Measurements from ENCODE around the gene ARHGAP45. TPM values are rescaled to one million over a fixed set of nuclear protein-coding genes. Genes with fewer than 3 reads are reported as not detected.

Gene ARHGAP45
- total RNA-seq, 1 donor from 2014 or later: 0.67 TPM

GRCh38 chr19:1102407-1103131 lies 35.6 kb downstream of the ARHGAP45 start:
- Mint-ChIP-seq H3K27me3 (ENCODE audit: unreplicated experiment) (no peaks in the 10 kb centered on the region), H3K36me3 (ENCODE audit: unreplicated experiment) (peaks cover 3% of the 10 kb centered on the region), H3K4me3 (ENCODE audit: unreplicated experiment) (peak overlapping the region; percentile 66), H3K27ac (ENCODE audit: unreplicated experiment) (peak overlapping the region; percentile 98), H3K4me1 (ENCODE audit: unreplicated experiment) (peaks cover 60% of the 10 kb centered on the region), H3K9me3 (ENCODE audit: unreplicated experiment) (no peaks in the 10 kb centered on the region)
- TF ChIP-seq CTCF (IDR thresholded peaks at IDR 0.05): no peak
- DNase-seq (ENCODE audit: extremely low spot score, unreplicated experiment): no peak

- Mint-ChIP-seq H3K4me3 (ENCODE audit: unreplicated experiment) (peak overlapping the region; percentile 66), H3K36me3 (ENCODE audit: unreplicated experiment) (peaks cover 3% of the 10 kb centered on the region), H3K9me3 (ENCODE audit: unreplicated experiment) (no peaks in the 10 kb centered on the region), H3K4me1 (ENCODE audit: unreplicated experiment) (peaks cover 57% of the 10 kb centered on the region), H3K27me3 (ENCODE audit: unreplicated experiment) (no peaks in the 10 kb centered on the region), H3K27ac (ENCODE audit: unreplicated experiment) (peak overlapping the region; percentile 98)
- no peak for DNase-seq (ENCODE audit: extremely low spot score, unreplicated experiment)
- TF ChIP-seq CTCF (IDR thresholded peaks at IDR 0.05): no peak
These were observed 36.3 kb downstream of the ARHGAP45 start for GRCh38 chr19:1103132-1103707.

GRCh38 chr19:1103708-1104310 lies 36.8 kb downstream of the ARHGAP45 start, which contains the start of gene GPX4:
Gene GPX4, plus strand, starts transcription at chr19:1103994. Its CDS starts 50 bp downstream, at chr19:1104044.
- H3K4me3 Mint-ChIP-seq (ENCODE audit: unreplicated experiment): peak within 1 kb of the TSS; percentile 75
- H3K9me3 Mint-ChIP-seq (ENCODE audit: unreplicated experiment): no peaks in the 10 kb centered on the region
- peaks cover 55% of the 10 kb centered on the region for H3K4me1 Mint-ChIP-seq (ENCODE audit: unreplicated experiment)
- H3K27me3 Mint-ChIP-seq (ENCODE audit: unreplicated experiment): no peaks in the 10 kb centered on the region
- peak; percentile 99 for DNase-seq (ENCODE audit: extremely low spot score, unreplicated experiment)
- TF ChIP-seq CTCF (IDR thresholded peaks at IDR 0.05): no peak
- peak within 1 kb of the TSS; percentile 98 for H3K27ac Mint-ChIP-seq (ENCODE audit: unreplicated experiment)
- peaks cover 3% of the 10 kb centered on the region for H3K36me3 Mint-ChIP-seq (ENCODE audit: unreplicated experiment)

- H3K36me3 Mint-ChIP-seq (ENCODE audit: unreplicated experiment): peaks cover 3% of the 10 kb centered on the region
- DNase-seq (ENCODE audit: extremely low spot score, unreplicated experiment): no peak
- peaks cover 50% of the 10 kb centered on the region for H3K4me1 Mint-ChIP-seq (ENCODE audit: unreplicated experiment)
- H3K4me3 Mint-ChIP-seq (ENCODE audit: unreplicated experiment): peak overlapping the region; percentile 75
- H3K9me3 Mint-ChIP-seq (ENCODE audit: unreplicated experiment): no peaks in the 10 kb centered on the region
- H3K27ac Mint-ChIP-seq (ENCODE audit: unreplicated experiment): peak overlapping the region; percentile 68
- no peaks in the 10 kb centered on the region for H3K27me3 Mint-ChIP-seq (ENCODE audit: unreplicated experiment)
- TF ChIP-seq CTCF (IDR thresholded peaks at IDR 0.05): no peak
These were observed 37.5 kb downstream of the ARHGAP45 start for GRCh38 chr19:1104311-1105007.

Data from osteocyte (in vitro differentiated cells).